ENCODE measurements around the gene WDR75.

The WDR75 gene

DNA sequence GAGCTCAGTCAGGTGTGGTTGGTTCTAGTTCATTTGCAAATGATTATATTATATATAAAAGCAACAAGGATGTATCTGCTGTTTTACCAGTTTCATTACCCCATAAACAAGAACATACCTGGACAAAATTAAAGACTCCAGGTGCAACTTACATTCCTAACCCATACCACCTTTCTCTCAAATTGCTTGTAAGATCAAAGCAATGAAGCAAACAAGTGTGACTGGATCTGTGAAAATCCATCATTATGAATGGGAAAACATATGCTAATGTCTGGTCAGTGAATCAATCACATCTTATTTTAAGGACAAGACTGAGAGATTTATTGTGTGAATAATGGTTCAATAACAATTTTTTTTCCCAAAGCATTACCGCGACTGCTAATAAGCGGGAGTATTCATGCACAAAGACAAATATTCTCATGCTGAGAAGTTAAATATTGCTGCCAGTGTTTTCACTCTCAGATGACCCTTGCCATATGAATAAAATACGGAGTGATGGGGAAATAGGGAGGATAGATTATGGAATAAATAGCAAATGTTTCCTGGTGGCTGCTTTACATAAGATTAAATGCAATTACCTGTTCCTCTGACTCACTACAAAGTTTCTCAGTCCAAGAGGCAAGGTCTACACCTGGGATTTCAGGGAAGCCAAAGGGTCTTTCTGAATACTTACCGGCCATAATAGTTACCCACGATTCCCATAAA, 59.3 kb downstream of the WDR75 start:
- Histone ChIP-seq H3K27me3 (ENCODE audit: insufficient read depth, low read depth, severe bottlenecking) (no peaks in the 10 kb centered on the region), H3K27ac (no peak overlapping the region), H3K4me3 (ENCODE audit: low read depth, low read length) (no peak overlapping the region), H3K9me3 (ENCODE audit: severe bottlenecking) (peaks cover 3% of the 10 kb centered on the region), H3K36me3 (no peaks in the 10 kb centered on the region)
- DNase-seq = no peak
- TF ChIP-seq, protein P1, sequence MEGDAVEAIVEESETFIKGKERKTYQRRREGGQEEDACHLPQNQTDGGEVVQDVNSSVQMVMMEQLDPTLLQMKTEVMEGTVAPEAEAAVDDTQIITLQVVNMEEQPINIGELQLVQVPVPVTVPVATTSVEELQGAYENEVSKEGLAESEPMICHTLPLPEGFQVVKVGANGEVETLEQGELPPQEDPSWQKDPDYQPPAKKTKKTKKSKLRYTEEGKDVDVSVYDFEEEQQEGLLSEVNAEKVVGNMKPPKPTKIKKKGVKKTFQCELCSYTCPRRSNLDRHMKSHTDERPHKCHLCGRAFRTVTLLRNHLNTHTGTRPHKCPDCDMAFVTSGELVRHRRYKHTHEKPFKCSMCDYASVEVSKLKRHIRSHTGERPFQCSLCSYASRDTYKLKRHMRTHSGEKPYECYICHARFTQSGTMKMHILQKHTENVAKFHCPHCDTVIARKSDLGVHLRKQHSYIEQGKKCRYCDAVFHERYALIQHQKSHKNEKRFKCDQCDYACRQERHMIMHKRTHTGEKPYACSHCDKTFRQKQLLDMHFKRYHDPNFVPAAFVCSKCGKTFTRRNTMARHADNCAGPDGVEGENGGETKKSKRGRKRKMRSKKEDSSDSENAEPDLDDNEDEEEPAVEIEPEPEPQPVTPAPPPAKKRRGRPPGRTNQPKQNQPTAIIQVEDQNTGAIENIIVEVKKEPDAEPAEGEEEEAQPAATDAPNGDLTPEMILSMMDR (IDR thresholded peaks at IDR 0.05; ENCODE audit: low read depth, low read length) = no peak

DNA sequence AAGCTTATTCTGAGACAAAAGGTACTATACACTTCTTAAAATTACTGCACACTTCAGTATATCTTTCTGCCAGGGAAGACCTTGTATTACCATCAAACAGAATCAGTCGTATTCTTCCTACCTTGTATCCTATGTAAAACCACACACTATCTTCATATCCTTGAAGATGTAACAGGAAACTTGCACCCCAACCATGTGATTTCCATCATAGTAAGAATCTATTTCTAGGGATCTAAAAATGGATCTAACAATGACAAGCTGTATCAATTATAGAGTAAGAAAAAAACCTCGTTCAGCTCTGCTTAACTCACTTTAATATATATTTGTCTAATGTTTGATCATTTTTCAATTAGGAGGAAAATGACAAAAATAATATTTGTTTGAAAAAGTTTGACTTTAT, 60.2 kb downstream of the WDR75 start:
- Histone ChIP-seq H3K27ac (no peak overlapping the region), H3K27me3 (ENCODE audit: insufficient read depth, low read depth, severe bottlenecking) (no peaks in the 10 kb centered on the region), H3K9me3 (ENCODE audit: severe bottlenecking) (peaks cover 3% of the 10 kb centered on the region), H3K4me3 (ENCODE audit: low read depth, low read length) (no peak overlapping the region), H3K36me3 (no peaks in the 10 kb centered on the region)
- no peak for DNase-seq
- TF ChIP-seq, protein P1 (IDR thresholded peaks at IDR 0.05; ENCODE audit: low read depth, low read length) = no peak

DNA sequence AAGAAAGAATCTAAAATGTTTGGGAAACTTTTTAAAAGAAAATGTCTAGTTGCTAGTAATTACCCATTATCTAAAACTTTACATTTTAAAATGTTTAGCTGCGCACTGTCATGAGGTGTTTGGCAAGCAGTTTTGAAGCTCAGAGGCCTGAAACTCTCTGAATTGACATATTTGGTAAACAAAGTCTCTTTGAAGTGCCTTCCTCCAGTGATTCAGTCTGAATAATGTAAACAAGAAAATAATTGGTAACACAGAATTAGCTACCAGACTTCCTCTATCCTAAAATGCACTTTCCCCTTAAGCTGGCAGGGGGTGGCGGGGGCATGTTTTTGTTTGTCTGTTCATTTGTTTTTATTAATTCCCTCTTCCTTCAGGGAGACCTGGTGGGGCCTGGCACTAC, 61.4 kb downstream of the WDR75 start:
- no peaks in the 10 kb centered on the region for H3K36me3 ChIP-seq
- H3K27ac ChIP-seq = no peak overlapping the region
- DNase-seq = no peak
- no peaks in the 10 kb centered on the region for H3K27me3 ChIP-seq (ENCODE audit: insufficient read depth, low read depth, severe bottlenecking)
- TF ChIP-seq, protein P1 (IDR thresholded peaks at IDR 0.05; ENCODE audit: low read depth, low read length) = no peak
- H3K9me3 ChIP-seq (ENCODE audit: severe bottlenecking) = peaks cover 3% of the 10 kb centered on the region
- H3K4me3 ChIP-seq (ENCODE audit: low read depth, low read length) = no peak overlapping the region

DNA sequence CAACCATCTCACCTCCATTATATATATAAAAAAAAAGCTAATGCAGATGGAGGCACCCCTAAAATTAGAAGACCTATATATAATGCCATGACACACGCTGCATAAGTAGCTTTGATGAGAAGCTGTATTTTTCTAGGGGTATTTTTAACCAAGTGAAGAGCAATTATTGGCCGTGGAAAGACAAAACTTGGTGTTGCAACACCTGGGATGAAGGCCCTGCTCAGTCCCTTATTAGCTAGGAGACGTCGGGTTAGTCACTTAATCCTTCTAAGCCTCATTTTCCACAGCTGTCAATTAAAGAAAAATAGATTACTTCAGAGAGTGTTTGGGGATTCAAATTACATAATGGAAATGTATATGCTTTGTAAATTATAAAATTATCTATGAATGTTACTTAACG, 63.0 kb downstream of the WDR75 start:
- TF ChIP-seq, protein P1 (IDR thresholded peaks at IDR 0.05; ENCODE audit: low read depth, low read length) = no peak
- Histone ChIP-seq H3K4me3 (ENCODE audit: low read depth, low read length) (no peak overlapping the region), H3K9me3 (ENCODE audit: severe bottlenecking) (peaks cover 3% of the 10 kb centered on the region), H3K36me3 (no peaks in the 10 kb centered on the region), H3K27me3 (ENCODE audit: insufficient read depth, low read depth, severe bottlenecking) (no peaks in the 10 kb centered on the region), H3K27ac (peak overlapping the region; percentile 61)
- DNase-seq = peak; percentile 56

DNA sequence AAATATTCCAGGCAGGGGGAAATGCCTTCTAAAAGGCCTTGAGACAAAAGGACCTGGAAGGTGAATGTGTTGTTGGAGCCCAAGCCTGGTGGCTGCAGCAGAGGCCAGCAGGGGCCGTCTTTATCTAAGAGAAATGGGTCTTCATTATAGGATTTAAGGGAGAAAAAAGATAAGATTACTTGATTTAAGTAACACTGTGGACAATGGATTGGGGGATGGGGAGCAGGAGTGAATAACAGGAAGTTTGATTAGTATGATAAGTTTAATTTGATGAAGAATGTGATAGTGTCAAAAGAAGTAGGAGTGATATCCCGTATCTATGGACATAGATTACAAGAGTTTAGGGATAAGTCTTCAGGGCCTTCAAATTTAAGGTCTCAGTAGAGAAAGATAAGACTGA, 64.2 kb downstream of the WDR75 start:
- Histone ChIP-seq H3K4me3 (ENCODE audit: low read depth, low read length) (no peak overlapping the region), H3K9me3 (ENCODE audit: severe bottlenecking) (peaks cover 7% of the 10 kb centered on the region), H3K27me3 (ENCODE audit: insufficient read depth, low read depth, severe bottlenecking) (no peaks in the 10 kb centered on the region), H3K36me3 (no peaks in the 10 kb centered on the region), H3K27ac (peak overlapping the region; percentile 61)
- TF ChIP-seq, protein P1 (IDR thresholded peaks at IDR 0.05; ENCODE audit: low read depth, low read length) = no peak
- DNase-seq = peak; percentile 42

DNA sequence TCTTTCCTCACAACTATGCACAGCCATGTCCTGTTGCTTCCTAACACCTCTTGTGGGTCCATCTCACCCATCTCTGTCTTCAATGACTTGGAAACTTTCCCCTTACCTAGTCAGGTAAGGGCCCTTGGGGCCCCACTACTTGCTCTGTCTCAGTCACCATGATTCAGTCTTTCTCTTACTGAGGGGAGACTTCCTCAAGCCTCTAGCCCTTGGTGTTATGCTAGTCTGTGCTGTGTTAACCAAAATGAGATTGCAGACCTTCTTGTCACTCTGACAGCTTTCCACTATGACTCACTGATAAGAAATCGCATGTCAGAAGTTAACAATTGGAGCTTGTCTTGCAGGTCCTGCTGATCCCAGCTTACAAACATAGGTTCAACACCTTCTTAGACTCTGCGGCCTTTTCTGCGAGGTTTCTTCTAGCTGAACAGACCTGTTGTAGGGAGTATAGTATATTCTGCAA, 65.3 kb downstream of the WDR75 start:
- no peak for DNase-seq
- H3K27me3 ChIP-seq (ENCODE audit: insufficient read depth, low read depth, severe bottlenecking) = no peaks in the 10 kb centered on the region
- H3K36me3 ChIP-seq = no peaks in the 10 kb centered on the region
- H3K27ac ChIP-seq = peak overlapping the region; percentile 61
- no peak overlapping the region for H3K4me3 ChIP-seq (ENCODE audit: low read depth, low read length)
- TF ChIP-seq, protein P1 (IDR thresholded peaks at IDR 0.05; ENCODE audit: low read depth, low read length) = no peak
- peaks cover 7% of the 10 kb centered on the region for H3K9me3 ChIP-seq (ENCODE audit: severe bottlenecking)
